ENCODE results near the gene KIAA1191.

Gene KIAA1191

GRCh38 chr5:176384991-176385390 is 23.4 kb upstream of the KIAA1191 start:
- no peak for TF ChIP-seq CTCF (conservative IDR thresholded peaks at IDR 0.05; ENCODE audit: low read depth)
- H3K27ac ChIP-seq: peak overlapping the region; percentile 11
- ChIA-PET POLR2A (ENCODE audit: low non-redundant PET) (no interaction called here), CTCF (no interaction called here)
- no peak for DNase-seq (ENCODE audit: low spot score)

GRCh38 chr5:176384366-176384930 is 22.9 kb upstream of the KIAA1191 start:
- no peak for DNase-seq (ENCODE audit: low spot score)
- TF ChIP-seq CTCF (conservative IDR thresholded peaks at IDR 0.05; ENCODE audit: low read depth): no peak
- CTCF ChIA-PET: no interaction called here
- POLR2A ChIA-PET (ENCODE audit: low non-redundant PET): no interaction called here
- peak overlapping the region; percentile 11 for H3K27ac ChIP-seq

- POLR2A ChIA-PET (ENCODE audit: low non-redundant PET): no interaction called here
- DNase-seq (ENCODE audit: low spot score): no peak
- no peak for TF ChIP-seq CTCF (conservative IDR thresholded peaks at IDR 0.05; ENCODE audit: low read depth)
- peak overlapping the region; percentile 11 for H3K27ac ChIP-seq
- CTCF ChIA-PET: interaction anchor here (1.0 kb wide), 1 partner anchor 22 kb away, joined by 3 read pairs; the partner anchor contains the start of gene KIAA1191
Measured at GRCh38 chr5:176383961-176384360, 22.4 kb upstream of the KIAA1191 start.

GRCh38 chr5:176383248-176383905 is 21.8 kb upstream of the KIAA1191 start:
- CTCF ChIA-PET: interaction anchor here (1.0 kb wide), 1 partner anchor 22 kb away, joined by 3 read pairs; the partner anchor contains the start of gene KIAA1191
- no peak for DNase-seq (ENCODE audit: low spot score)
- POLR2A ChIA-PET (ENCODE audit: low non-redundant PET): no interaction called here
- no peak for TF ChIP-seq CTCF (conservative IDR thresholded peaks at IDR 0.05; ENCODE audit: low read depth)
- H3K27ac ChIP-seq: peak overlapping the region; percentile 11

- TF ChIP-seq CTCF (conservative IDR thresholded peaks at IDR 0.05; ENCODE audit: low read depth): no peak
- peak overlapping the region; percentile 43 for H3K27ac ChIP-seq
- DNase-seq (ENCODE audit: low spot score): no peak
- POLR2A ChIA-PET (ENCODE audit: low non-redundant PET): no interaction called here
- CTCF ChIA-PET: interaction anchor here (1.0 kb wide), 1 partner anchor 21 kb away, joined by 3 read pairs; the partner anchor contains the start of gene KIAA1191
Measured at GRCh38 chr5:176382721-176383120, 21.2 kb upstream of the KIAA1191 start.

GRCh38 chr5:176381979-176382378 is 20.4 kb upstream of the KIAA1191 start:
- H3K27ac ChIP-seq: peak overlapping the region; percentile 43
- TF ChIP-seq CTCF (conservative IDR thresholded peaks at IDR 0.05; ENCODE audit: low read depth): no peak
- DNase-seq (ENCODE audit: low spot score): no peak
- ChIA-PET CTCF (no interaction called here), POLR2A (ENCODE audit: low non-redundant PET) (no interaction called here)

All from RWPE1 (cell line).